HG02678 (cell line): ENCODE data around the gene POLR3H.

Experiments used
- ATAC-seq: cut with Tn5 transposase; IDR thresholded peaks from one replicate; pipeline ENCODE4 v1.9.1; 2021; ENCODE audit warnings: mild to moderate bottlenecking, moderate library complexity; ENCODE audit not compliant: unreplicated experiment

The POLR3H gene

GRCh38 chr22:41522813-41523212 lies 21.5 kb downstream of the POLR3H start:
- no peak for ATAC-seq

GRCh38 chr22:41521126-41521525 lies 23.1 kb downstream of the POLR3H start:
- no peak for ATAC-seq

GRCh38 chr22:41518048-41518347 lies 26.3 kb downstream of the POLR3H start:
- no peak for ATAC-seq

- ATAC-seq: no peak
Measured at GRCh38 chr22:41517172-41518047, 26.9 kb downstream of the POLR3H start.

GRCh38 chr22:41516462-41516861 lies 27.8 kb downstream of the POLR3H start:
- no peak for ATAC-seq

GRCh38 chr22:41513391-41513790 lies 30.9 kb downstream of the POLR3H start:
- ATAC-seq: no peak

- no peak for ATAC-seq
Measured at GRCh38 chr22:41512421-41513194, 31.7 kb downstream of the POLR3H start.

- no peak for ATAC-seq
Measured at GRCh38 chr22:41511521-41511968, 32.7 kb downstream of the POLR3H start.

- no peak for ATAC-seq
Measured at GRCh38 chr22:41508770-41509170, 35.5 kb downstream of the POLR3H start.

GRCh38 chr22:41507330-41508063 lies 36.8 kb downstream of the POLR3H start:
- ATAC-seq: no peak

GRCh38 chr22:41505511-41506220 lies 38.6 kb downstream of the POLR3H start:
- ATAC-seq: no peak

- ATAC-seq: no peak
Measured at GRCh38 chr22:41504816-41505215, 39.5 kb downstream of the POLR3H start.

- no peak for ATAC-seq
Measured at GRCh38 chr22:41504397-41504796, 39.9 kb downstream of the POLR3H start.

GRCh38 chr22:41501209-41501608 lies 43.1 kb downstream of the POLR3H start:
- ATAC-seq: no peak

GRCh38 chr22:41500303-41500702 lies 44.0 kb downstream of the POLR3H start:
- no peak for ATAC-seq

GRCh38 chr22:41499624-41500280 lies 44.5 kb downstream of the POLR3H start:
- ATAC-seq: no peak

GRCh38 chr22:41498303-41498835 lies 45.9 kb downstream of the POLR3H start:
- no peak for ATAC-seq

GRCh38 chr22:41491374-41492100 lies 52.7 kb downstream of the POLR3H start:
- no peak for ATAC-seq

GRCh38 chr22:41488596-41489385 lies 55.5 kb downstream of the POLR3H start:
- ATAC-seq: no peak
